K562 (cell line): ENCODE results near the gene DAB2IP. TPM values are rescaled to one million over a fixed set of nuclear protein-coding genes. Genes with fewer than 3 reads are reported as not detected.

Experiments used
- ATAC-seq: fragments of 200-7000 bp; cut with Tn5 transposase; 3 replicates; pipeline ENCODE4 v1.9.1; 2020; ENCODE audit warnings: moderate library complexity
- BruUV-seq: library from RNA; stranded (reverse); fragments of 400-500 nt; replicated peaks from 2 replicates; lab custom pipeline; 2021; lab: Mats Ljungman, UMichigan
- CTCF ChIA-PET: fragments of 300-600 bp; formaldehyde crosslinking; extraction: SDS; loops from one replicate; lab custom pipeline; 2021; ENCODE audit warnings: low intra/inter-chr PET ratio; lab: Yijun Ruan, JAX
- POLR2A ChIA-PET: fragments of 300-600, 350-650 bp; sonication (Branson Sonifier 250); formaldehyde crosslinking; extraction: SDS; loops from one replicate; lab custom pipeline; 2021; ENCODE audit warnings: antibody characterized with exemption, inconsistent platforms; lab: Yijun Ruan, JAX
- DNase-seq, 4 experiments: peaks; one replicate each; pipeline versions ENCODE4 v3.0.0 to v3.0.0-alpha.2; 2011 to 2018; ENCODE audit warnings: low spot score in 3 of 4, mixed read lengths in 3 of 4; ENCODE audit errors: extremely low read depth in 1 of 4
- FAIRE-seq: peaks from 2 replicates; lab custom pipeline; 2011; peaks lifted over from hg19 to GRCh38; lab: Jason Lieb, UNC
- H2AFZ ChIP-seq: 2 replicates; pipeline ENCODE4 v1.6.0; 2011; ENCODE audit warnings: low read depth, low read length, control low read depth, inconsistent platforms
- H3K27ac ChIP-seq: fragments of 200-600 bp; 3 replicates; pipeline ENCODE4 v1.8.0; 2011; ENCODE audit warnings: low read depth, mild to moderate bottlenecking, control low read depth, inconsistent platforms, low read length, moderate library complexity, mixed read lengths; ENCODE audit errors: extremely low read depth
- H3K27me3 ChIP-seq, 2 experiments: fragments of 300-600 bp in 1 of 2; 2 replicates in 1 of 2; 3 replicates in 1 of 2; pipeline versions ENCODE4 v1.6.0 to v1.8.0; 2011; ENCODE audit warnings: inconsistent platforms in 2 of 2, low read length in 2 of 2, mild to moderate bottlenecking in 1 of 2, mixed read lengths in 1 of 2, moderate library complexity in 1 of 2; ENCODE audit not compliant: control insufficient read depth in 2 of 2, insufficient read depth in 2 of 2
- H3K36me3 ChIP-seq: fragments of 300-600 bp; 3 replicates; pipeline ENCODE4 v1.8.0; 2011; ENCODE audit warnings: mild to moderate bottlenecking, low read length, inconsistent platforms; ENCODE audit not compliant: control insufficient read depth, insufficient read depth
- H3K4me1 ChIP-seq, 2 experiments: fragments of 200-600 bp in 1 of 2; replicated peaks in 1 of 2; 2 replicates in 1 of 2; 3 replicates in 1 of 2; pipeline versions ENCODE4 v1.5.1 to v1.8.0; 2011; ENCODE audit warnings: inconsistent platforms in 2 of 2, low read length in 2 of 2, mild to moderate bottlenecking in 1 of 2, mixed read lengths in 1 of 2, moderate library complexity in 1 of 2; ENCODE audit not compliant: control insufficient read depth in 2 of 2, insufficient read depth in 2 of 2
- H3K4me2 ChIP-seq: 2 replicates; pipeline ENCODE4 v1.6.1; 2011; ENCODE audit warnings: low read length, control low read depth, inconsistent platforms, mixed read lengths; ENCODE audit not compliant: insufficient read depth
- H3K4me3 ChIP-seq: fragments of 200-600 bp; sonication (generic), shearing (Covaris generic); 2 replicates; pipeline ENCODE4 v1.5.1; 2016; ENCODE audit warnings: control low read depth, inconsistent platforms
- H3K79me2 ChIP-seq: fragments of 200-600 bp; 3 replicates; pipeline ENCODE4 v1.8.0; 2011; ENCODE audit warnings: low read length, inconsistent platforms; ENCODE audit not compliant: control insufficient read depth, insufficient read depth
- H3K9ac ChIP-seq, 2 experiments: 2 replicates each; pipeline versions ENCODE4 v1.6.0 to v1.6.1; 2011; ENCODE audit warnings: low read depth in 2 of 2, low read length in 2 of 2, control low read depth in 1 of 2, inconsistent platforms in 1 of 2, mild to moderate bottlenecking in 1 of 2, mixed read lengths in 1 of 2; ENCODE audit not compliant: insufficient read depth in 1 of 2
- H3K9me1 ChIP-seq: one replicate; pipeline ENCODE4 v1.6.0; 2011; ENCODE audit warnings: inconsistent platforms, mild to moderate bottlenecking, low read length, moderate library complexity; ENCODE audit not compliant: control insufficient read depth, insufficient read depth
- H3K9me3 ChIP-seq: replicated peaks from 2 replicates; pipeline ENCODE4 v1.5.1; 2011; ENCODE audit warnings: low read depth, low read length, inconsistent platforms; ENCODE audit not compliant: control insufficient read depth, insufficient read depth
- H4K20me1 ChIP-seq: replicated peaks from 2 replicates; pipeline ENCODE4 v1.6.1; 2011; ENCODE audit warnings: low read length, inconsistent platforms, mixed read lengths; ENCODE audit not compliant: control insufficient read depth, insufficient read depth
- ARID3B ChIP-seq: fragments of 250-450 bp; sonication (Bioruptor Pico); IDR thresholded peaks from 2 replicates; pipeline ENCODE4 v1.4.0; 2020; ENCODE audit warnings: borderline replicate concordance
- CTBP1 ChIP-seq: fragments of 450-650 bp; IDR thresholded peaks from 2 replicates; pipeline ENCODE4 v1.6.1; 2016; ENCODE audit warnings: borderline replicate concordance
- E2F3 ChIP-seq: fragments of 250-450 bp; sonication (Bioruptor Pico); IDR thresholded peaks from 2 replicates; pipeline ENCODE4 v1.4.0; 2020; ENCODE audit warnings: mild to moderate bottlenecking
- FOXA3 ChIP-seq, 2 experiments: fragments of 450-650 bp in 1 of 2; sonication (generic) in 1 of 2; formaldehyde crosslinking; IDR thresholded peaks in 1 of 2; conservative IDR thresholded peaks in 1 of 2; 2 replicates each; pipeline versions ENCODE4 v1.4.0 to v1.8.0; 2020 to 2022; ENCODE audit warnings: mild to moderate bottlenecking in 2 of 2, missing genetic modification reagents in 1 of 2
- ILF3 ChIP-seq: fragments of 450-650 bp; IDR thresholded peaks from 2 replicates; pipeline ENCODE4 v1.6.1; 2018; ENCODE audit warnings: antibody characterized with exemption, mild to moderate bottlenecking, moderate library complexity, borderline replicate concordance
- JUN ChIP-seq, 2 experiments: sonication (generic) in 1 of 2; formaldehyde crosslinking in 1 of 2; IDR thresholded peaks; 2 replicates each; pipeline versions ENCODE4 v1.6.1 to v1.8.0; 2012 to 2022; ENCODE audit warnings: borderline replicate concordance in 2 of 2, mild to moderate bottlenecking in 2 of 2, improper control_type of control experiment in 1 of 2, low read depth in 1 of 2, low read length in 1 of 2, missing genetic modification reagents in 1 of 2
- L3MBTL2 ChIP-seq: fragments of 450-650 bp; IDR thresholded peaks from 2 replicates; pipeline ENCODE4 v1.6.1; 2016; ENCODE audit warnings: mild to moderate bottlenecking, moderate library complexity
- NFIX ChIP-seq: fragments of 250-450 bp; sonication (Bioruptor Pico); IDR thresholded peaks from 2 replicates; pipeline ENCODE4 v1.4.0; 2020; ENCODE audit warnings: low read depth, mild to moderate bottlenecking, moderate library complexity
- POLR2A ChIP-seq: fragments of 450-650 bp; conservative IDR thresholded peaks from 2 replicates; pipeline ENCODE4 v1.6.1; 2016
- PTBP1 ChIP-seq: fragments of 200-400 bp; formaldehyde crosslinking; IDR thresholded peaks from 2 replicates; pipeline ENCODE4 v1.6.1; 2017; ENCODE audit warnings: low read depth, low read length
- SETDB1 ChIP-seq: IDR thresholded peaks from one replicate; pipeline ENCODE4 v1.6.1; 2012; ENCODE audit warnings: low read length, control low read depth, inconsistent platforms
- ZNF217 ChIP-seq: sonication (generic); formaldehyde crosslinking; IDR thresholded peaks from 2 replicates; pipeline ENCODE4 v1.8.0; 2022; ENCODE audit warnings: mild to moderate bottlenecking, missing genetic modification reagents
- ZNF277 ChIP-seq: fragments of 250-450 bp; sonication (Bioruptor Pico); IDR thresholded peaks from 2 replicates; pipeline ENCODE4 v1.8.0; 2022; ENCODE audit warnings: inconsistent platforms, mild to moderate bottlenecking, moderate library complexity, borderline replicate concordance
- ZNF41 ChIP-seq: fragments of 250-450 bp; sonication (Bioruptor Pico); conservative IDR thresholded peaks from 2 replicates; pipeline ENCODE4 v1.4.0; 2020; ENCODE audit warnings: mild to moderate bottlenecking
- whole genome bisulfite sequencing: fragments of 100-300 bp; shearing (Covaris generic); methylation state at CpG from one replicate; pipeline ENCODE4 v1.1.6; 2016; ENCODE audit warnings: low coverage, mixed read lengths; ENCODE audit not compliant: insufficient coverage; ENCODE audit errors: missing lambda C conversion rate; 5-methylcytosine and 5-hydroxymethylcytosine counted together
- in situ Hi-C: fragments of 300-500 bp; cut with MboI; formaldehyde crosslinking; loops from 4 replicates; pipeline ENCODE4 v1.15.0; 2018; ENCODE audit warnings: inconsistent platforms, mixed read lengths
- intact Hi-C: fragments of 100-400 bp; cut with micrococcal nuclease; formaldehyde crosslinking; loops from 2 replicates; pipeline ENCODE4 v1.14.2; 2022
- polyA plus RNA-seq, 8 experiments: library from polyadenylated mRNA; depleted of rRNA in 4 of 8; stranded (reverse) in 5 of 8; unstranded in 3 of 8; fragments of >200 nt; fragmentation: Nextera tagmentation in 2 of 8; fragmentation: Illumina TruSeq in 1 of 8; extraction: Ambion mirVana in 2 of 8; extraction: Trizol in 1 of 8; gene quantifications; 2 replicates each; pipeline versions ENCODE4 v1.2.1 to v1.2.3, GENCODE V29; 2011 to 2014; ENCODE audit warnings: inconsistent platforms in 1 of 8, missing spikeins in 1 of 8
- total RNA-seq, 7 experiments: library from RNA; depleted of rRNA in 6 of 7; stranded (reverse); fragments of >200 nt in 6 of 7; fragmentation: Illumina TruSeq in 2 of 7; extraction: Trizol in 2 of 7; gene quantifications; 2 replicates each; pipeline versions ENCODE4 v1.2.1 to v1.2.3, GENCODE V29; 2011 to 2021; ENCODE audit warnings: low replicate concordance in 1 of 7

The DAB2IP gene
- total and polyA plus RNA-seq, 9 of the 15 experiments (the other 6 are each of a cell fraction or from before 2014, with no cell fraction given) = 0.04 to 0.31 (median 0.08) TPM; not detected in 5

- ChIA-PET POLR2A (interaction anchor here (0.6 kb wide), 1 partner anchor 287 kb away, joined by 3 read pairs; no protein-coding TSS in a partner anchor), CTCF (no interaction called here)
- no peaks in the 10 kb centered on the region for H3K9me3 ChIP-seq
- H3K4me3 ChIP-seq = no peak overlapping the region
- H3K4me1 ChIP-seq = no peaks in the 10 kb centered on the region
- H4K20me1 ChIP-seq = peaks cover 22% of the 10 kb centered on the region
- no peak for DNase-seq
- FAIRE-seq = no peak
- 9% methylated on average over 19 of the region's 19 CpGs for WGBS
- H2AFZ ChIP-seq = no peak overlapping the region
- no peak overlapping the region for H3K27ac ChIP-seq
- TF ChIP-seq ZNF217 (CRISPR knock-in tag) (no peak), L3MBTL2 (no peak), FOXA3 (CRISPR knock-in tag; conservative IDR thresholded peaks at IDR 0.05 in 1 of 2, IDR thresholded peaks at IDR 0.05 in 1 of 2) (no peak), E2F3 (no peak), PTBP1 (no peak), ZNF277 (CRISPR knock-in tag) (no peak), CTBP1 (no peak), ILF3 (no peak), JUN (IDR thresholded peaks at IDR 0.05; ENCODE audit: borderline replicate concordance, low read depth, low read length) (no peak), JUN (CRISPR knock-in tag; IDR thresholded peaks at IDR 0.05; ENCODE audit: borderline replicate concordance) (no peak), NFIX (CRISPR knock-in tag) (no peak), SETDB1 (no peak), ARID3B (CRISPR knock-in tag) (no peak), ZNF41 (CRISPR knock-in tag) (no peak), POLR2A (no peak)
- H3K9me1 ChIP-seq = no peaks in the 10 kb centered on the region
- H3K27me3 ChIP-seq = peaks cover 8 to 66% of the 10 kb centered on the region in 2 experiments; a peak in 4 of 5 replicates
- intact Hi-C loops = no loop called here
- no peak overlapping the region for H3K4me2 ChIP-seq
- H3K79me2 ChIP-seq = no peaks in the 10 kb centered on the region
- no peak overlapping the region for H3K9ac ChIP-seq
- BruUV-seq = no TSS peak
- in situ Hi-C loops = no loop called here
- no peak for ATAC-seq
- H3K36me3 ChIP-seq = no peaks in the 10 kb centered on the region
Observed at GRCh38 chr9:121717141-121717991, 65.9 kb downstream of the DAB2IP start.
